ENCODE data around the gene NFKBIE. TPM values are rescaled to one million over a fixed set of nuclear protein-coding genes. Genes with fewer than 3 reads are reported as not detected.
A peak's percentile ranks its signal among the peaks of the same experiment; 100 is the strongest.

Gene NFKBIE
- total and polyA plus RNA-seq, 9 of the 15 experiments (the other 6 are each of a cell fraction or from before 2014, with no cell fraction given): 2.1 to 16.4 (median 11.7) TPM

GRCh38 chr6:44254191-44255104, 10.9 kb downstream of the NFKBIE start (continued):
- TF ChIP-seq BHLHE40 (IDR thresholded peaks at IDR 0.05; ENCODE audit: low read length) (no peak), SRSF1 (IDR thresholded peaks at IDR 0.05; ENCODE audit: low read depth, low read length) (no peak), CHD4 (IDR thresholded peaks at IDR 0.05; ENCODE audit: insufficient read depth, insufficient replicate concordance, low read depth, low read length, poor library complexity, severe bottlenecking) (no peak), ZNF23 (CRISPR knock-in tag; IDR thresholded peaks at IDR 0.05) (no peak), ZNF41 (CRISPR knock-in tag; conservative IDR thresholded peaks at IDR 0.05) (no peak), ZNF140 (CRISPR knock-in tag; IDR thresholded peaks at IDR 0.05) (no peak), SUPT5H (IDR thresholded peaks at IDR 0.05) (peak; percentile 93), ZNF12 (CRISPR knock-in tag; IDR thresholded peaks at IDR 0.05) (no peak), PREB (CRISPR knock-in tag; IDR thresholded peaks at IDR 0.05) (no peak; the same call in 1 of the 2 replicates), HNRNPLL (IDR thresholded peaks at IDR 0.05; ENCODE audit: low read depth, low read length, poor library complexity, severe bottlenecking) (no peak), MBD1 (CRISPR knock-in tag; IDR thresholded peaks at IDR 0.05) (no peak), ARID2 (IDR thresholded peaks at IDR 0.05) (no peak), HMGXB4 (CRISPR knock-in tag; IDR thresholded peaks at IDR 0.05) (peak; percentile 91; the same call in 1 of the 2 replicates), E2F4 (CRISPR knock-in tag; IDR thresholded peaks at IDR 0.05; ENCODE audit: low read depth) (0 out of 2 replicates have a peak, but pooled peaks have one; percentile 11), CC2D1A (IDR thresholded peaks at IDR 0.05) (no peak), ILF3 (IDR thresholded peaks at IDR 0.05; ENCODE audit: borderline replicate concordance) (no peak), ZNF143 (CRISPR knock-in tag; IDR thresholded peaks at IDR 0.05) (no peak), TEAD4 (IDR thresholded peaks at IDR 0.05; ENCODE audit: low read length) (peak; percentile 21; the same call in 1 of the 2 replicates), TEAD4 (CRISPR knock-in tag; IDR thresholded peaks at IDR 0.05; ENCODE audit: borderline replicate concordance) (no peak), HMG20B (CRISPR knock-in tag; IDR thresholded peaks at IDR 0.05) (no peak), NR2C2 (CRISPR knock-in tag; IDR thresholded peaks at IDR 0.05) (0 out of 2 replicates have a peak, but pooled peaks have one; percentile 13), NR2C2 (tag; IDR thresholded peaks at IDR 0.05) (no peak), ZNF282 (CRISPR knock-in tag; IDR thresholded peaks at IDR 0.05) (no peak)
